AG04449 (cell line): ENCODE data around the gene ATP6V0E1.
"Not testable (repeated sequence)": the region's sequence is repeated elsewhere in the genome, so short reads cannot be mapped to it uniquely, and the experiment has no call there.

ENCODE experiments used
- CTCF ChIA-PET: fragments of 350-600 bp; formaldehyde crosslinking; extraction: SDS; loops from one replicate; lab custom pipeline; 2021; ENCODE audit warnings: antibody characterized with exemption; lab: Yijun Ruan, JAX
- POLR2A ChIA-PET: fragments of 400-600, 350-600 bp; formaldehyde crosslinking; extraction: SDS; loops from one replicate; lab custom pipeline; 2020; ENCODE audit warnings: antibody characterized with exemption, inconsistent platforms; lab: Yijun Ruan, JAX
- DNase-seq: peaks from one replicate; pipeline ENCODE4 v3.0.0-alpha.2; 2010; ENCODE audit warnings: low read depth, low spot score
- H3K4me3 ChIP-seq: 2 replicates; pipeline ENCODE4 v1.5.1; 2011; ENCODE audit warnings: low read depth, mild to moderate bottlenecking, control low read depth, low read length
- TF ChIP-seq, protein P1 (sequence below): IDR thresholded peaks from one replicate; pipeline ENCODE4 v1.5.1; 2011; ENCODE audit warnings: mild to moderate bottlenecking, moderate library complexity, low read length, control low read depth, inconsistent platforms; ENCODE audit not compliant: insufficient read depth; ENCODE audit errors: missing control alignments

Gene ATP6V0E1

DNA sequence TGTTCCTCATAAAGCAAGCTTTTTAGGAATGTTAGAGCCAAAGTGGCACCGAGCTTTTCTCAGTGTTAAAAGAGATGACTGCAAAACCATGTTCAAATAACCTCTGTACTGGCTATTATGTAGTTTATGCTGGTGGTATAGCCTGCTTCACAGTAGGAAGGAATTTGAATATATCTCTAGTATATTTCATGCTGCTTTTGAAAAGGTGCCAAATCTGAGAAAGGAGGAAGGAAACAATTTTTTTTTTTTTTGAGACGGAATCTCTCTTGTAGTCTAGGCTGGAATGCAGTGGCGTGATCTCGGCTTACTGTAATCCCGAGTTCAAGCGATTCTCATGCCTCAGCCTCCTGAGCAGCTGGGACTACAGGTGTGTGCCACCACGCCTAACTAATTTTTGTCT is 86.1 kb downstream of the ATP6V0E1 start:
- no peak for DNase-seq
- H3K4me3 ChIP-seq: no peak overlapping the region
- POLR2A ChIA-PET: no interaction called here
- CTCF ChIA-PET: no interaction called here
- TF ChIP-seq, protein P1, sequence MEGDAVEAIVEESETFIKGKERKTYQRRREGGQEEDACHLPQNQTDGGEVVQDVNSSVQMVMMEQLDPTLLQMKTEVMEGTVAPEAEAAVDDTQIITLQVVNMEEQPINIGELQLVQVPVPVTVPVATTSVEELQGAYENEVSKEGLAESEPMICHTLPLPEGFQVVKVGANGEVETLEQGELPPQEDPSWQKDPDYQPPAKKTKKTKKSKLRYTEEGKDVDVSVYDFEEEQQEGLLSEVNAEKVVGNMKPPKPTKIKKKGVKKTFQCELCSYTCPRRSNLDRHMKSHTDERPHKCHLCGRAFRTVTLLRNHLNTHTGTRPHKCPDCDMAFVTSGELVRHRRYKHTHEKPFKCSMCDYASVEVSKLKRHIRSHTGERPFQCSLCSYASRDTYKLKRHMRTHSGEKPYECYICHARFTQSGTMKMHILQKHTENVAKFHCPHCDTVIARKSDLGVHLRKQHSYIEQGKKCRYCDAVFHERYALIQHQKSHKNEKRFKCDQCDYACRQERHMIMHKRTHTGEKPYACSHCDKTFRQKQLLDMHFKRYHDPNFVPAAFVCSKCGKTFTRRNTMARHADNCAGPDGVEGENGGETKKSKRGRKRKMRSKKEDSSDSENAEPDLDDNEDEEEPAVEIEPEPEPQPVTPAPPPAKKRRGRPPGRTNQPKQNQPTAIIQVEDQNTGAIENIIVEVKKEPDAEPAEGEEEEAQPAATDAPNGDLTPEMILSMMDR: no peak

DNA sequence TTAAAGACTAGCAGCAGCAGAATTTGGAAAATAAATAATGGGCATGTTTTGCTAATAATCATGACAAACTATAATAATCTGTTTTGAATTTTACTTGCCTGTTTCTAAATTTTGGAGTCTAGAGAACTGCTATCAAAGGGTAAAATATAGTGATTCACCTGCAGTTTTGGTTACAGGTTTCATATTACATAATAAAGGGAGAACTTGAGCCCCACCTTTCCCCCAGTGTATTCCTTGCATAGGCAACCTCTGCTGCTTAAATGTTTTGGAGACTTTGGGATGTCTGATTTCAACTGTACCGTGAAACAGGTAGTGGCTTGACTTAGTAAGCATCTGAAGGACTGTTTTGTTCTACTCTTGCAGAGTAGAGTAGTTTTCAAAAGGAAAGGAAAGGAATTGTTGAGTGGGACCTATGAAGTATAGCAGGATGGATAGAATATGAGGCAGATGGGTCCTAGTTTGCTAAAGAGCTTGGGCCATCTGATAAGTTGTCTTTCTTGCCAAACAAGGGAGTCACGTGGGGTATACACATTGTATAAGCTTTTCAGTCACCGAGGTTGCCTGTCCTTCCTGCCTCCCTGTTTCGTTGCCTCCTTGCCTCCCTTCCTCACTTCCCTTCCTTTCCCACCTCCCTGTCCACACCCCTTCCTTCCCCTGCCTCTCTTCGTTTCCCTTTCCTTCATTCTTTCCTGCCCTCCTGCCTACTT is 91.7 kb downstream of the ATP6V0E1 start:
- ChIA-PET POLR2A (no interaction called here), CTCF (no interaction called here)
- no peak overlapping the region for H3K4me3 ChIP-seq
- TF ChIP-seq, protein P1: no peak
- no peak for DNase-seq

DNA sequence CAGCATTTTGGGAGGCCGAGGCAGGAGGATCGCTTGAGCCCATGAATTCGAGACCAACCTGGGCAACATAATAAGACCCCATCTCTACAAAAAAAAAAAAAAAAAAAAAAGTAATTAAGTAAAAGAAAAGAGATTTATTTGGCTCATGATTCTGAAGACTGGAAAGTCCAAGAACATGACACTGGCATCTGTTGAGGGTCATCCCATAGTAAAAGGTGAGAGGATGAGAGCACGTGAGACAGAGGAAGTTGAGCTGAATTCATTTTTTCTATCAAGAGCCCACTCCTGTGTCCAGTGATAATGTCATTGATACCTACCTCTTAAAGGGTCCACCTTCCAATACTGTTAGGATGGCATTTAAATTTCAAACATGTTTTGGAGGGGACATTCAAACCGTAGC is 92.4 kb downstream of the ATP6V0E1 start:
- H3K4me3 ChIP-seq: no peak overlapping the region
- CTCF ChIA-PET: no interaction called here
- no peak for DNase-seq
- TF ChIP-seq, protein P1: no peak
- POLR2A ChIA-PET: no interaction called here

DNA sequence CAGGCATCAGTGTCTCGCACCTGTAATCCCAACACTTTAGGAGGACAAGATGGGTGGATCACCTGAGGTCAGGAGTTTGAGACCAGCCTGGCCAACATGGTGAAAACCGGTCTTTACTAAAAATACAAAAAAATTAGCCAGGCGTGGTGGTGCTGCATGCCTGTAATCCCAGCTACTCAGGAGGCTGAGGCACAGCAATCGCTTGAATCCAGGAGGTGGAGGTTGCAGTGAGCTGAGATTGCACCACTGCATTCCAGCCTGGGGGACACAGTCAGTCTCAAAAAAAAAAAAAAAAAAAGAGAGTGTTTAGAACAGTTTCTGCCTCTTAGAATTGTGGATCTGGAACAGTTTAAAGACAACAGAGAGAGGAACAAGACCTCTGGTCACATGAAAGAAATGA is 92.9 kb downstream of the ATP6V0E1 start:
- H3K4me3 ChIP-seq, CTCF ChIA-PET, POLR2A ChIA-PET, DNase-seq: not testable (repeated sequence)

DNA sequence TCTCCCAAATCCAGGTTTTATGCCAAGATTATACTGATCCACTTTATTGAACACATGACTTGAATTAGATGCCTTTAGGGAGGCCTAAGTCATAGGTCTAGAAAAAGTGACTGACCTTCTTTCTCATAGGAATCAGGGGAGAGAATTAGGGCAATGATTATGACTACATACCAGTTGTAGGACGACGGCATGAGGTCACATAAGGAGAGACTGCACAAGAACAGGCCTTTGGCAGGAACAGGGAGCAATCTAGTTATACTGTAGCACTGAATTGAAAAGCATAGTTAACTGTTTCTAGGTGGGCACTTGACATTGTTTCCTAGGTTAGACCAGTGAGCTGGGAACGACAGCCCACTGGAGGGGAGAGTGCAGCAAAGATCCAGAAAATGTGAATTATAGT is 95.3 kb downstream of the ATP6V0E1 start:
- DNase-seq: no peak
- no peak overlapping the region for H3K4me3 ChIP-seq
- CTCF ChIA-PET: interaction anchor here (0.9 kb wide), 1 partner anchor 19 kb away, joined by 3 read pairs; no protein-coding TSS in a partner anchor
- POLR2A ChIA-PET: no interaction called here
- TF ChIP-seq, protein P1: no peak
